Activated CD8-positive, alpha-beta T cell treated with anti-CD3 and anti-CD28 coated beads, Interleukin-2, amount 10 ng/mL, durations not matched to agents 7 days and 5 days (primary cell): ENCODE results near the gene ST14. TPM values are rescaled to one million over a fixed set of nuclear protein-coding genes. Genes with fewer than 3 reads are reported as not detected.

Experiments
- ATAC-seq: fragments of 150-1000 bp; cut with Tn5 transposase; one replicate; pipeline ENCODE4 v1.10.0; 2021; ENCODE audit warnings: moderate library complexity
- CTCF ChIA-PET: fragments of 350-600 bp; sonication (Branson Sonifier 250); formaldehyde crosslinking; loops from one replicate; lab custom pipeline; 2021; ENCODE audit warnings: antibody characterized with exemption; lab: Charles Lee
- POLR2A ChIA-PET: fragments of 350-600 bp; sonication (Branson Sonifier 250); formaldehyde crosslinking; loops from one replicate; lab custom pipeline; 2021; ENCODE audit warnings: antibody characterized with exemption; lab: Charles Lee
- DNase-seq: peaks from one replicate; pipeline ENCODE4 v3.0.0-alpha.2; 2020
- H3K27ac Mint-ChIP-seq: one replicate; pipeline ENCODE4 v1.8.0; 2021; ENCODE audit warnings: mild to moderate bottlenecking, mixed read lengths
- H3K27me3 Mint-ChIP-seq: one replicate; pipeline ENCODE4 v1.8.0; 2021; ENCODE audit warnings: low read depth, mixed read lengths
- H3K36me3 Mint-ChIP-seq: one replicate; pipeline ENCODE4 v1.8.0; 2021; ENCODE audit warnings: low read depth, mixed read lengths
- H3K4me1 Mint-ChIP-seq: one replicate; pipeline ENCODE4 v1.8.0; 2021; ENCODE audit warnings: low read depth, mixed read lengths
- H3K4me3 Mint-ChIP-seq: one replicate; pipeline ENCODE4 v1.8.0; 2021; ENCODE audit warnings: mild to moderate bottlenecking, mixed read lengths
- H3K9me3 Mint-ChIP-seq: one replicate; pipeline ENCODE4 v1.8.0; 2022; ENCODE audit warnings: mixed read lengths; ENCODE audit not compliant: insufficient read depth
- total RNA-seq, 2 experiments: library from RNA; stranded (reverse); gene quantifications; one replicate each; pipeline ENCODE4 v1.2.3, GENCODE V29; 2021

Gene ST14
- not detected for total RNA-seq

DNA sequence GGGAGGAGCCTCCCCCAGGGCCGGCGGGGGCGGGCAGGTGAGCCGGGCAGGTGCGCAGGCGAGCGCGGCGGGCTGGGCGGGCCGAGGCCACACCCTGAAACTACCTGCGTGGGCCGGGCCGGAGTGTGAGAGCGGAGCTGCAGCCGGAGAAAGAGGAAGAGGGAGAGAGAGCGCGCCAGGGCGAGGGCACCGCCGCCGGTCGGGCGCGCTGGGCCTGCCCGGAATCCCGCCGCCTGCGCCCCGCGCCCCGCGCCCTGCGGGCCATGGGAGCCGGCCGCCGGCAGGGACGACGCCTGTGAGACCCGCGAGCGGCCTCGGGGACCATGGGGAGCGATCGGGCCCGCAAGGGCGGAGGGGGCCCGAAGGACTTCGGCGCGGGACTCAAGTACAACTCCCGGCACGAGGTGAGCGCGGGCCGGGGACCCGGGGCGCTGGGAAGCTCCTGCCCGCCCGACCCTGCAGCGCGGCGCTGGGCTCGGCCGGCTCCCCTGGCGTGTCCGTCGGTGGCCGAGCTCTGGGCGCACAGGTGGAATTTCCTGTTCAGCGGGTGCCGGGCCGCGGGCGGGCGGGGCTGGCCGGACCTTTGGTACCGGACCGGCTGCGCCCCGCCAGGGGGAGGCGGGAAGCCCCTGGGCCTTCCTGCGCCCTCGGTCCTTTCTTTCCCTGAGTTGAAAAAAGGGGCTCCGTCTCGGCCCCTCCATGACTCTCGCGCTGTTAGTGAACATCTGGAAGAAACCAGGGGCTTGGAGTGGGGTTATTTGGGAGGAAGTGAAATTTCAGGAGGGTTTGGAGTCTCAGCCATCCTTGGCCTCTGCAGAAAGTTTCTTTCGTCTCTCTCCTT, at the start of gene ST14:
Gene ST14 (plus strand): TSS at position 126 of the 841 bp plus-strand sequence. CDS start 198 bp downstream, at position 324.
- POLR2A ChIA-PET = no interaction called here
- CTCF ChIA-PET = no interaction called here
- peaks cover 56% of the 10 kb centered on the region for H3K27me3 Mint-ChIP-seq
- ATAC-seq (peak; percentile 25), DNase-seq (no peak)
- no peak within 1 kb of the TSS for H3K27ac Mint-ChIP-seq
- H3K4me3 Mint-ChIP-seq = peak within 1 kb of the TSS; percentile 25
- no peaks in the 10 kb centered on the region for H3K36me3 Mint-ChIP-seq
- no peaks in the 10 kb centered on the region for H3K9me3 Mint-ChIP-seq
- peaks cover 7% of the 10 kb centered on the region for H3K4me1 Mint-ChIP-seq

DNA sequence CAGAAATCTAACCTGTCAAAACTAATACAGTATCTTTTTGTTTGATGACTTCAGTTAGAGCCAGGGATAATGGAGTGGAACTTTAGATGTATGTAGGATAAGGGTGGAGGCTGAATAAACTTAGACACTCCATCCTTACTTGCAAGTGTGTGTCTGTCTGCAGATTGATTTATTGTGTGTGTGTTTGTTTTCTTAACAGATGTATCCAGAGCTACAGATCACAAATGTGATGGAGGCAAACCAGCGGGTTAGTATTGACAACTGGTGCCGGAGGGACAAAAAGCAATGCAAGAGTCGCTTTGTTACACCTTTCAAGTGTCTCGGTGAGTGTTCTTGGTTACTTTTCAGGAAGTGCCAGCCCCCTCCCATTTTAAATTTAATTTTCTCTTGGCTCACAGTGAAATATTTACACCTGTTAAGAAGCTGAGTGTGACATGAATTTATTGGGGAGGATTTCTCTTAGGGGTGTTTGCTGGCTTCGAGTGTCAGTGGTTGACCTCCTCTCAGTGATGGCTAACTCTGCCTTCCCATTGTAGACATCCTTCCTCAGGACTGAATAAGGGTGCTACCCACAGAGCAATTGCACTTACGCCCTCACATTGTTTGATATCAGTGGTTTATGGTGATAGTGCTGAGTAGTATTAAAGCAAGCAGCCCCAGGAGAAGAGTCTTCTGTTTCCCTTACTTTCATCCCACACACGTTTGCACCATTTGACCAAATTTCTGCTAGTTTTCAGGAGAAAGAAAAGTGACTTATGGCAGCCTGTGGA, 49.1 kb upstream of the ST14 start:
- DNase-seq (no peak), ATAC-seq (no peak)
- Mint-ChIP-seq H3K27ac (no peak overlapping the region), H3K4me1 (no peaks in the 10 kb centered on the region), H3K9me3 (no peaks in the 10 kb centered on the region), H3K27me3 (peaks cover 35% of the 10 kb centered on the region), H3K36me3 (peaks cover 2% of the 10 kb centered on the region), H3K4me3 (no peak overlapping the region)
- CTCF ChIA-PET = interaction anchor here (1.3 kb wide), 1 partner anchor 22 kb away, joined by 3 read pairs; no protein-coding TSS in a partner anchor
- POLR2A ChIA-PET = no interaction called here

DNA sequence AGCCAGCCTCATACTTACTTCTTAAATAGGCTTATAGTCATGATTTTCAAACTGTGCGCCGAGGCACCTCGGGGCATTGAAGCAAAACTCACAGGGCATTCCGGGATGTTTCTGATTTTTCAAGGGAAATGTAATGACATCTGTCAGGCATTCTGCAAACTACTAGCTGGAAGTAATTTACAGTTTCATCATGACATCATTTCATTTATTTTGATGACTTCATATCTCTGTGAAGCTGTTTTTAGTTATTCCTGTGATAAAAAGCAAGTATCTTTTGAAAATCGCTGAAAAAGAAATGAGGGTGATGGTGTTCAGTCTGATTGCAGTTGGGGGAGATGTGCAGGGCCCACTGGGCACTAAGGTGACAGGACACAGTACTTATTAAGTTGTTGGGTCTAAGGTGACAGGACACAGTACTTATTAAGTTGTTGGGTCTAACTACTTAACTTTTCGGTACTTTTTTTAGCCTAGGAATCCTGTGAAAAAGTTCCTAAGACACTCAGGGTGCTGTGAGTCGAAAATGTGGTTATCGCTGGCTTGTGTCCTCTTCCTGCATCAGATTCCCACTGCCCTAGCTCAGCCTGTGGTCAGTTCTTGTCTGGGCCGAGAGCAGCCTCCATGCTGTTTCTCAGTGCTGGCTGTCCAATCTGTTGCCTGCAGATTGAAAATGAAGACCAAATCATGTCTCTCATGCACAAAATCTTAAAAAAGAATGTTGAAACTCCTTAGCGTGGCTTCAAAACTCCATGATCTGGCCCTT, 47.3 kb upstream of the ST14 start:
- no peak overlapping the region for H3K27ac Mint-ChIP-seq
- CTCF ChIA-PET = no interaction called here
- H3K4me1 Mint-ChIP-seq = no peaks in the 10 kb centered on the region
- H3K36me3 Mint-ChIP-seq = peaks cover 2% of the 10 kb centered on the region
- H3K4me3 Mint-ChIP-seq = no peak overlapping the region
- no peaks in the 10 kb centered on the region for H3K9me3 Mint-ChIP-seq
- POLR2A ChIA-PET = no interaction called here
- DNase-seq = no peak
- no peak for ATAC-seq
- H3K27me3 Mint-ChIP-seq = peaks cover 29% of the 10 kb centered on the region

DNA sequence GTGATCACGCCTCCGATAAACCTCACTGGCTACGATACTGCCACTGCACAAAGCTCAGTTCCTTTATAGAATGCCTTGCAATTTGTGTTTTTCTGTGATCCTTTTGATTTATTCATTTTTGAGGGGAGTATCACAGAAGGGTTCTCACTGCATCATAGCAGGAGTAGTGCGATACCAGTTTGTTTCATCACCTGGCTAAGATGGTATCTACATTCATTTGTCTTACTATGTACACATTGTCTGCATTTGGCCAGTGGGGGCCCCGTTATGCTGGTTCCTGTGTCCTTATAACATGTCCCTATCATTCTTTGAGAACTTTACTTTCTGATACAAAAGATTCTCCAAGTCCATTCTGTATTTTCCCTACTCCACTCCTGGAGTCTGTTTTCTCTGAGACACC, 45.3 kb upstream of the ST14 start:
- POLR2A ChIA-PET = no interaction called here
- CTCF ChIA-PET = no interaction called here
- no peak overlapping the region for H3K4me3 Mint-ChIP-seq
- peaks cover 13% of the 10 kb centered on the region for H3K4me1 Mint-ChIP-seq
- ATAC-seq = no peak
- peaks cover 30% of the 10 kb centered on the region for H3K27me3 Mint-ChIP-seq
- H3K27ac Mint-ChIP-seq = no peak overlapping the region
- no peaks in the 10 kb centered on the region for H3K9me3 Mint-ChIP-seq
- peaks cover 2% of the 10 kb centered on the region for H3K36me3 Mint-ChIP-seq
- DNase-seq = no peak

DNA sequence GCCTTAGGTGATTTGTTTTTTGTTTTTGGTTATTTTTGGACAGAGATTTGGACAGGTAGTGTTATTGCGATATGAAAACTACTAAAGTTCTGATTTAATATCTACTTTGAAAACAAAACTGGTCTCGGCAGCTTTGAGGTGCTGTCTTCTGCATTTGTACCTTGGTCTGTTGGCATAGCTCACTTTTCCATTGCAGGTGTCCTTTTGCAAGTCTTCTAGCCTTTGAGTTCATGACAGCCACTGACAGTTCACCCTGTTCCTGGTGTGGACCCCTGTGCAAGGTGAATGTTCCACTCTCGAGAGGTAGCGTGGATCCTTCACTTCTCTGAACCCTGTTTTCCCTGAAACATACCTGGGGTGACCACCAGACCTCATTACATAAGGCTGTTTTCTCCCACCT, 44.9 kb upstream of the ST14 start:
- no peak for DNase-seq
- ChIA-PET CTCF (interaction anchor here (0.8 to 1.1 kb wide), 2 partner anchors 17 to 127 kb away, joined by 3 to 4 read pairs; no protein-coding TSS in a partner anchor), POLR2A (no interaction called here)
- Mint-ChIP-seq H3K4me1 (peaks cover 18% of the 10 kb centered on the region), H3K4me3 (no peak overlapping the region), H3K27me3 (peaks cover 33% of the 10 kb centered on the region), H3K27ac (no peak overlapping the region), H3K9me3 (no peaks in the 10 kb centered on the region), H3K36me3 (peaks cover 2% of the 10 kb centered on the region)
- no peak for ATAC-seq

DNA sequence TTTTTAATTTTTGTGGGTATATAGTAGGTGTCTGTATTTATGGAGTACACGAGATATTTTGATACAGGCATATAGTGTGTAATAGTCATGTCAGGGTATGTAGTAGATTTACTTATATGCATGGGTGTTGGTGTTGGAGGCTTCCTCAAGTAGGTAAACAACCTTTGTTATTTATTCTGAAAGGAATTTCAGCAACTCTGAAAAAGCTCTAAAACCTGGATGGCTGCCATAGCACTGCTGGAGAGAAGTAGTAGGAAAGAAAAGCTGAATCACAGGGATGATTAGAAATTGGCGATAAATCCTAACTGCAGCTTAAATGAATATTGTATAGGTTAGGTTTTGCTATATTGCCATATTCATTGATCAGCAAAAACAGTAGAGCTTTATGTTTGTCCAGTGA, 44.4 kb upstream of the ST14 start:
- Mint-ChIP-seq H3K4me3 (no peak overlapping the region), H3K36me3 (peaks cover 2% of the 10 kb centered on the region), H3K9me3 (no peaks in the 10 kb centered on the region), H3K27ac (no peak overlapping the region), H3K27me3 (peaks cover 35% of the 10 kb centered on the region), H3K4me1 (peaks cover 19% of the 10 kb centered on the region)
- POLR2A ChIA-PET = interaction anchor here (0.5 kb wide), 1 partner anchor 1673 kb away, joined by 3 read pairs; no protein-coding TSS in a partner anchor
- ATAC-seq (no peak), DNase-seq (no peak)
- CTCF ChIA-PET = interaction anchor here (0.8 to 1.1 kb wide), 4 partner anchors 16 to 190 kb away, joined by 3 to 4 read pairs (median 3); no protein-coding TSS in a partner anchor

DNA sequence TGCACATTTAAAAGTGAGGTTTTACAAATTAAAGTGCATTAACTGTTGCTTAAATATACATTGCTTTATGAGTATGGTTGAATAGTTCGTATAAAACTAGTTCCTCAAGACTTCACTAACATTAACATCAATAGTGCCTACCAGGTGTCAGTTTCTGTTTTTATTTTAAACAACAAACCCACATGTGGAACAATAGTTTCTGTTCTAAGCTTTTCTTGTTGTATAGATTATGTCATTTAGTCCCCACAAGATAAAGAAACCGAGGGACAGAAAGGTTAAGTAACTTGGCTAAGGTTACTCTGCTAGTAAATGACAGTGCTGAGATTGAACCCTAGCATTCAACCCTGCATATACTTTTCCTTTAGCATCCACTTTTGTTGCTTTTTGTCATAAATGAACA, 41.4 kb upstream of the ST14 start:
- POLR2A ChIA-PET = interaction anchor here (0.6 to 2.4 kb wide), 2 partner anchors 70 to 115 kb away, joined by 3 to 9 read pairs; partner anchors contain the start of gene PRDM10
- DNase-seq = no peak
- Mint-ChIP-seq H3K27ac (no peak overlapping the region), H3K27me3 (peaks cover 32% of the 10 kb centered on the region), H3K36me3 (peaks cover 10% of the 10 kb centered on the region), H3K4me1 (peaks cover 41% of the 10 kb centered on the region), H3K9me3 (no peaks in the 10 kb centered on the region), H3K4me3 (no peak overlapping the region)
- no peak for ATAC-seq
- CTCF ChIA-PET = interaction anchor here (1.0 to 1.5 kb wide), 3 partner anchors 14 to 195 kb away, joined by 5 to 6 read pairs (median 5); no protein-coding TSS in a partner anchor

DNA sequence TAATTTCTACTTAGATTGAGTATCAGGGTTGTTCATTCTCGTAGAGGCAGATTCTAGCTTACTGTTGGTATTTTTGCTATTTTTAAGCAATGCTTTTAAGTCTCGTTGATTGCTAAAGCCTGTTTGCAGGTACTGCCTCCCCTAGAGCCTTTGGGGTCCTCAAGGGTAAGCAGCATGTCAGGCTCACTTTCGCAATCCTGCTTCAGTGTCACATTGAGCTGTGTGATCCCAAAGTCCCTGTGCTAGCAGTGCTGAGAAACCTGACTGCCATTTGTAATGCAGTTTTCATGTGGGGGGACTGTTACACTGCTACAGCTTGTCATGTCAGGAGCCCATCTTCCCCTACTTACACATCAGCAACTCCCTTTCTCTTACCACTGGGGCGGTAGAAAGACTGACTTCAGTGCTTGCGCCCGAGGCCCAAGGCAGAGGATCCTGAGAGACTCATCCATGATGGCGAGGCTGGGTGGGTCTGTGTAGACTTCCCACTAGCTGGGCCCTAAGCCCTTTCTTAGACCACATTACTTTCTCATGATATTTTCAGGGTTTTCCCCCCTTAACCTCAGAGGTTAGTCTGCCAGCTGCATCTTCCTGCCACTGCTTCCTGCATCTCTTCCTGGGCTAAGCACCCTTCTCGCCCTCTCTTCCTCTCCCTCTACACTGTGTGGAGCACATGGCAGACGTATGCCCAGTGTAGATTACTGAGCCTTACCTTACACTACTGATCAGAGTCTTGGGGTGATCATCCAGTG, 40.8 kb upstream of the ST14 start:
- peaks cover 13% of the 10 kb centered on the region for H3K36me3 Mint-ChIP-seq
- peak; percentile 81 for ATAC-seq
- peaks cover 32% of the 10 kb centered on the region for H3K27me3 Mint-ChIP-seq
- no peak overlapping the region for H3K27ac Mint-ChIP-seq
- H3K9me3 Mint-ChIP-seq = no peaks in the 10 kb centered on the region
- ChIA-PET CTCF (interaction anchor here (1.0 to 1.5 kb wide), 3 partner anchors 13 to 195 kb away, joined by 5 to 6 read pairs (median 5); no protein-coding TSS in a partner anchor), POLR2A (interaction anchor here (0.6 to 2.4 kb wide), 2 partner anchors 70 to 116 kb away, joined by 3 to 9 read pairs; partner anchors contain the start of gene PRDM10)
- no peak overlapping the region for H3K4me3 Mint-ChIP-seq
- peak; percentile 31 for DNase-seq
- peaks cover 41% of the 10 kb centered on the region for H3K4me1 Mint-ChIP-seq

DNA sequence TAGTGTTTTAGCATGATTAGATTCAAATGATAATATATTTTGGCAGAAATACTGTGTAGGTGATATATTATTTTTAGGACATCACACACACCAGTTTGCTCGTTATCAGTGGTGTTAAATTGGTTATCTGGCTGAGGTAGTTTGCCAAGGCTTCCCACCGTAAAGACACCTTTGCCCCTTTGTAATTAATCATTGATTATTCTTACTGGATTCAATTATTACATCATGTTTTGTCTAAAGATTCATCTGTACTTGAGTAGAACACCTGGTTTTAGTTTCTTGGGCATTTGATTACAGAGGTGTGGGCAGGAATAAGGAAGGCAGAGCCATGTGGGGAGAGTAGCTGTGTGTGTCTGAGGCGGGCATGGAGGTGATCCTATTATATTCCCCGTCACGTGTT, 39.5 kb upstream of the ST14 start:
- ChIA-PET CTCF (interaction anchor here (0.9 to 1.6 kb wide), 2 partner anchors 10 to 12 kb away, joined by 3 to 6 read pairs; no protein-coding TSS in a partner anchor), POLR2A (interaction anchor here (2.4 kb wide), 1 partner anchor 117 kb away, joined by 9 read pairs; the partner anchor contains the start of gene PRDM10)
- ATAC-seq = no peak
- no peak overlapping the region for H3K27ac Mint-ChIP-seq
- peaks cover 25% of the 10 kb centered on the region for H3K27me3 Mint-ChIP-seq
- DNase-seq = no peak
- peaks cover 15% of the 10 kb centered on the region for H3K36me3 Mint-ChIP-seq
- no peak overlapping the region for H3K4me3 Mint-ChIP-seq
- H3K9me3 Mint-ChIP-seq = no peaks in the 10 kb centered on the region
- H3K4me1 Mint-ChIP-seq = peaks cover 41% of the 10 kb centered on the region

DNA sequence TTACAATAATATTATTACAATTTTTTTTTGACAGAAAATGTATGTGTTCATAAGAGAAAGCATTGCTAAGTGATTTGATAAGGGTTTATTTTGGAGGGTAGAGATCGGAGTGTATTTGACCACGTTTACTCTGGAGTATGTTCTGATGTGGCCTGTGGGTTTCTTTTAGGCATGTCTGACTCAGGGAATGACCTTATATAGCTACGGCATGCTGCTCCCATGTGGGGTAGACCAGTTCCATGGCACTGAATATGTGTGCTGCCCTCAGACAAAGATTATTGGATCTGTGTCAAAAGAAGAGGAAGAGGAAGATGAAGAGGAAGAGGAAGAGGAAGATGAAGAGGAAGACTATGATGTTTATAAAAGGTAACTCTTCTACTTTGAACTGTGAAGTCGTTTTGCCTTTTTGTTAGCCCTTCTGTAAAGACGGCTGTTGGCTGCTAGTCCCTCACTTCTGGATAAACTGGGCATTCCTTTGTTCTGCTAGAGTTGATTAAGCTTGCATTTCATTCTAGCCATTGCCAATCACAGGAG, 38.1 kb upstream of the ST14 start:
- CTCF ChIA-PET = interaction anchor here (1.0 to 2.2 kb wide), 4 partner anchors 11 to 181 kb away, joined by 3 to 16 read pairs (median 4); no protein-coding TSS in a partner anchor
- DNase-seq (peak; percentile 39), ATAC-seq (peak; percentile 58)
- H3K27me3 Mint-ChIP-seq = peaks cover 26% of the 10 kb centered on the region
- H3K36me3 Mint-ChIP-seq = peaks cover 15% of the 10 kb centered on the region
- POLR2A ChIA-PET = interaction anchor here (1.8 kb wide), 1 partner anchor 118 kb away, joined by 6 read pairs; the partner anchor contains the start of gene PRDM10
- H3K4me3 Mint-ChIP-seq = no peak overlapping the region
- H3K9me3 Mint-ChIP-seq = no peaks in the 10 kb centered on the region
- H3K4me1 Mint-ChIP-seq = peaks cover 41% of the 10 kb centered on the region
- no peak overlapping the region for H3K27ac Mint-ChIP-seq
